A673 (cell line): ENCODE measurements around the gene SLC66A2. TPM values are rescaled to one million over a fixed set of nuclear protein-coding genes. Genes with fewer than 3 reads are reported as not detected.

ENCODE experiments used
- BruUV-seq: library from RNA; stranded (reverse); fragments of 400-500 nt; replicated peaks from 2 replicates; lab custom pipeline; 2021; lab: Mats Ljungman, UMichigan
- CTCF ChIA-PET: fragments of 300-600 bp; sonication (Branson Sonifier 250); formaldehyde crosslinking; loops from one replicate; lab custom pipeline; 2022; ENCODE audit warnings: antibody characterized with exemption; lab: Charles Lee
- POLR2A ChIA-PET: fragments of 300-600 bp; sonication (Branson Sonifier 250); formaldehyde crosslinking; loops from one replicate; lab custom pipeline; 2022; ENCODE audit warnings: antibody characterized with exemption; ENCODE audit not compliant: low non-redundant PET; lab: Charles Lee
- DNase-seq: peaks from one replicate; pipeline ENCODE4 v3.0.0-alpha.2; 2015; ENCODE audit warnings: low spot score
- H3K27ac ChIP-seq: fragments of 200-600 bp; sonication (generic); 2 replicates; pipeline ENCODE4 v1.5.1; 2016; ENCODE audit warnings: mixed run types, low read depth, mild to moderate bottlenecking, mixed read lengths, antibody characterized with exemption, low read length; ENCODE audit not compliant: poor library complexity, severe bottlenecking
- H3K27me3 ChIP-seq: fragments of 200-600 bp; sonication (generic); replicated peaks from 2 replicates; pipeline ENCODE4 v1.6.1; 2017; ENCODE audit warnings: mixed run types, low read depth, mild to moderate bottlenecking, mixed read lengths, antibody characterized with exemption, low read length; ENCODE audit not compliant: insufficient read depth, poor library complexity
- H3K36me3 ChIP-seq: fragments of 200-600 bp; sonication (generic); 2 replicates; pipeline ENCODE4 v1.6.1; 2016; ENCODE audit warnings: mixed run types, mild to moderate bottlenecking, mixed read lengths, antibody characterized with exemption, low read length; ENCODE audit not compliant: insufficient read depth, poor library complexity, severe bottlenecking
- H3K4me1 ChIP-seq: fragments of 200-600 bp; sonication (generic); 2 replicates; pipeline ENCODE4 v1.6.1; 2017; ENCODE audit warnings: mixed run types, mild to moderate bottlenecking, mixed read lengths, antibody characterized with exemption, low read length; ENCODE audit not compliant: insufficient read depth, poor library complexity, severe bottlenecking
- H3K4me3 ChIP-seq: fragments of 200-600 bp; sonication (generic); 2 replicates; pipeline ENCODE4 v1.5.1; 2016; ENCODE audit warnings: low read depth, mixed run types, mild to moderate bottlenecking, mixed read lengths, low read length; ENCODE audit not compliant: poor library complexity, severe bottlenecking
- H3K9me3 ChIP-seq: fragments of 200-600 bp; sonication (generic); 2 replicates; pipeline ENCODE4 v1.6.1; 2016; ENCODE audit warnings: mixed run types, low read depth, mild to moderate bottlenecking, mixed read lengths, antibody characterized with exemption, low read length; ENCODE audit not compliant: poor library complexity, severe bottlenecking
- CTCF ChIP-seq: fragments of 300-800, 200-600 bp; sonication (generic); conservative IDR thresholded peaks from 2 replicates; pipeline ENCODE4 v1.5.1; 2017; ENCODE audit warnings: low read depth, mild to moderate bottlenecking, antibody characterized with exemption, low read length, moderate library complexity, mixed read lengths
- EZH2 ChIP-seq: fragments of 200-600 bp; sonication (generic); IDR thresholded peaks from 2 replicates; pipeline ENCODE4 v1.6.1; 2017; ENCODE audit warnings: borderline replicate concordance, low read depth, mild to moderate bottlenecking, mixed read lengths, antibody characterized with exemption, low read length; ENCODE audit not compliant: poor library complexity, severe bottlenecking
- intact Hi-C: fragments of 100-400 bp; cut with micrococcal nuclease; formaldehyde crosslinking; loops from one replicate; pipeline ENCODE4 v1.10.0; 2022; ENCODE audit not compliant: unreplicated experiment
- total RNA-seq: library from RNA; stranded (reverse); gene quantifications from 2 replicates; pipeline ENCODE4 v1.2.3, GENCODE V29; 2021

Gene SLC66A2
- total RNA-seq, 1 experiment from 2014 or later: 28.0 TPM

- no TSS peak for BruUV-seq
- Histone ChIP-seq H3K4me3 (no peak overlapping the region), H3K9me3 (no peaks in the 10 kb centered on the region), H3K27me3 (no peaks in the 10 kb centered on the region), H3K4me1 (peaks cover 11% of the 10 kb centered on the region), H3K36me3 (peaks cover 18% of the 10 kb centered on the region), H3K27ac (no peak overlapping the region)
- POLR2A ChIA-PET: interaction anchor here (0.6 kb wide), 1 partner anchor 63 kb away, joined by 5 read pairs; no protein-coding TSS in a partner anchor
- CTCF ChIA-PET: no interaction called here
- intact Hi-C loops: no loop called here
- no peak for DNase-seq
- TF ChIP-seq CTCF (no peak), EZH2 (no peak)
These were observed 33.7 kb upstream of the SLC66A2 start for GRCh38 chr18:79985172-79985571.

- no peak overlapping the region for H3K27ac ChIP-seq
- CTCF ChIA-PET: no interaction called here
- intact Hi-C loops: no loop called here
- BruUV-seq: no TSS peak
- no peaks in the 10 kb centered on the region for H3K9me3 ChIP-seq
- no peaks in the 10 kb centered on the region for H3K27me3 ChIP-seq
- TF ChIP-seq EZH2: no peak
- TF ChIP-seq CTCF: no peak
- peaks cover 11% of the 10 kb centered on the region for H3K4me1 ChIP-seq
- POLR2A ChIA-PET: no interaction called here
- DNase-seq: no peak
- H3K36me3 ChIP-seq: peaks cover 23% of the 10 kb centered on the region
- no peak overlapping the region for H3K4me3 ChIP-seq
These were observed 32.3 kb upstream of the SLC66A2 start for GRCh38 chr18:79983793-79984192.

- CTCF ChIA-PET: no interaction called here
- H3K4me1 ChIP-seq: peaks cover 11% of the 10 kb centered on the region
- no TSS peak for BruUV-seq
- TF ChIP-seq EZH2 (no peak), CTCF (no peak)
- no peak overlapping the region for H3K4me3 ChIP-seq
- H3K36me3 ChIP-seq: peaks cover 23% of the 10 kb centered on the region
- intact Hi-C loops: no loop called here
- no peaks in the 10 kb centered on the region for H3K9me3 ChIP-seq
- POLR2A ChIA-PET: interaction anchor here (0.6 kb wide), 1 partner anchor 129 kb away, joined by 3 read pairs; no protein-coding TSS in a partner anchor
- H3K27ac ChIP-seq: no peak overlapping the region
- DNase-seq: no peak
- H3K27me3 ChIP-seq: no peaks in the 10 kb centered on the region
These were observed 31.8 kb upstream of the SLC66A2 start for GRCh38 chr18:79983253-79983652.
